ENCODE measurements around the gene LHPP. TPM values are rescaled to one million over a fixed set of nuclear protein-coding genes. Genes with fewer than 3 reads are reported as not detected.

LHPP gene
- total RNA-seq, 2 donors from 2014 or later = 26.1 to 29.8 TPM

Other genes starting within 250 kb of the LHPP start
- gene OAT, start 42.9 kb upstream of the LHPP start, total RNA-seq = 10 to 100 TPM; 61.0 to 70.0 TPM
- not detected for gene NKX1-2, start 11.8 kb upstream of the LHPP start, total RNA-seq